Suprapubic skin (tissue), 4 donors: ENCODE measurements around the gene CARD14.

ENCODE experiments used
- EP300 ChIP-seq: sonication (generic); formaldehyde crosslinking; IDR thresholded peaks from one replicate; pipeline ENCODE4 v1.6.1; 2017; ENCODE audit warnings: antibody characterized with exemption
- POLR2AphosphoS5 ChIP-seq, 3 donors: sonication (generic); formaldehyde crosslinking; IDR thresholded peaks; one replicate each; pipeline ENCODE4 v1.6.1; 2017; ENCODE audit warnings: antibody characterized with exemption in 3 of 3
- TF ChIP-seq, protein P1 (sequence below), 2 donors: fragments of 200-600 bp in 1 of 2; fragments of 450-650 bp in 1 of 2; sonication (generic) in 1 of 2; IDR thresholded peaks; one replicate each; pipeline ENCODE4 v1.5.1; 2016 to 2019; ENCODE audit warnings: antibody characterized with exemption in 2 of 2, mild to moderate bottlenecking in 1 of 2, moderate library complexity in 1 of 2

DNA sequence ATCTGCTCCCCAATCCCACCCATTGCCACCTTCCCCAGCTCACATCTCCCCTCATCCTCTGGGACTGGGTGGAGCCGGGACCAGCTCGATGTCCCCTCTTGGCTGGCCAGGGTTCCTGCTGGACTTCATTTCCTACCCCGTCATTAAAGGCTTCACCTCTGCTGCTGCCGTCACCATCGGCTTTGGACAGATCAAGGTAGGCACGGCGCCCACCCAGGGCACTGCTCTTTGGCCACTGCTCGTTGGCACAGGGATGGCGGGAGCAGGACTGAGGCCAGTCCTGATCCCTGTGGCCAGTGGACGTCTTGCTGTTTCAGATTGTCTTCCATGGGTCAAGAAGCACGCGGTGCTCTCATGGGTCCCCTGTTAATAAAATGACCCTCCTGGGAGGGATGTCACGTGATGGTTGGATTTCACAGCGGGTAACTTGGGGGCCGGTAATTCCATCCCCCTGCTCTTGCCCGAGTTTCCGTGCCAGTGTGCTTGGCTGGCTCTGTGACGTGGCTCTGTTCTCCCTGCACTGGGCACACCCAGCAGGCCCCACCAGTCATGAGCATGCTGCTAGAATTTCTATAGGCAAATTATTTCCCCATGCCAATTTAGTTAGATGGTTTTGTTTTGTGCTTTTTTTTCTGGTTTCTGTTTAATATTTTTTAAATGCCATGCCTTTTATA lies 53.4 kb downstream of the CARD14 start:
- no peak for TF ChIP-seq EP300
- no peak for TF ChIP-seq POLR2AphosphoS5 (IDR thresholded peaks at IDR 0.05)
- TF ChIP-seq, protein P1, sequence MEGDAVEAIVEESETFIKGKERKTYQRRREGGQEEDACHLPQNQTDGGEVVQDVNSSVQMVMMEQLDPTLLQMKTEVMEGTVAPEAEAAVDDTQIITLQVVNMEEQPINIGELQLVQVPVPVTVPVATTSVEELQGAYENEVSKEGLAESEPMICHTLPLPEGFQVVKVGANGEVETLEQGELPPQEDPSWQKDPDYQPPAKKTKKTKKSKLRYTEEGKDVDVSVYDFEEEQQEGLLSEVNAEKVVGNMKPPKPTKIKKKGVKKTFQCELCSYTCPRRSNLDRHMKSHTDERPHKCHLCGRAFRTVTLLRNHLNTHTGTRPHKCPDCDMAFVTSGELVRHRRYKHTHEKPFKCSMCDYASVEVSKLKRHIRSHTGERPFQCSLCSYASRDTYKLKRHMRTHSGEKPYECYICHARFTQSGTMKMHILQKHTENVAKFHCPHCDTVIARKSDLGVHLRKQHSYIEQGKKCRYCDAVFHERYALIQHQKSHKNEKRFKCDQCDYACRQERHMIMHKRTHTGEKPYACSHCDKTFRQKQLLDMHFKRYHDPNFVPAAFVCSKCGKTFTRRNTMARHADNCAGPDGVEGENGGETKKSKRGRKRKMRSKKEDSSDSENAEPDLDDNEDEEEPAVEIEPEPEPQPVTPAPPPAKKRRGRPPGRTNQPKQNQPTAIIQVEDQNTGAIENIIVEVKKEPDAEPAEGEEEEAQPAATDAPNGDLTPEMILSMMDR (IDR thresholded peaks at IDR 0.05) = no peak
